ENCODE data around the gene GSTA4.

The GSTA4 gene, protein sequence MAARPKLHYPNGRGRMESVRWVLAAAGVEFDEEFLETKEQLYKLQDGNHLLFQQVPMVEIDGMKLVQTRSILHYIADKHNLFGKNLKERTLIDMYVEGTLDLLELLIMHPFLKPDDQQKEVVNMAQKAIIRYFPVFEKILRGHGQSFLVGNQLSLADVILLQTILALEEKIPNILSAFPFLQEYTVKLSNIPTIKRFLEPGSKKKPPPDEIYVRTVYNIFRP

DNA sequence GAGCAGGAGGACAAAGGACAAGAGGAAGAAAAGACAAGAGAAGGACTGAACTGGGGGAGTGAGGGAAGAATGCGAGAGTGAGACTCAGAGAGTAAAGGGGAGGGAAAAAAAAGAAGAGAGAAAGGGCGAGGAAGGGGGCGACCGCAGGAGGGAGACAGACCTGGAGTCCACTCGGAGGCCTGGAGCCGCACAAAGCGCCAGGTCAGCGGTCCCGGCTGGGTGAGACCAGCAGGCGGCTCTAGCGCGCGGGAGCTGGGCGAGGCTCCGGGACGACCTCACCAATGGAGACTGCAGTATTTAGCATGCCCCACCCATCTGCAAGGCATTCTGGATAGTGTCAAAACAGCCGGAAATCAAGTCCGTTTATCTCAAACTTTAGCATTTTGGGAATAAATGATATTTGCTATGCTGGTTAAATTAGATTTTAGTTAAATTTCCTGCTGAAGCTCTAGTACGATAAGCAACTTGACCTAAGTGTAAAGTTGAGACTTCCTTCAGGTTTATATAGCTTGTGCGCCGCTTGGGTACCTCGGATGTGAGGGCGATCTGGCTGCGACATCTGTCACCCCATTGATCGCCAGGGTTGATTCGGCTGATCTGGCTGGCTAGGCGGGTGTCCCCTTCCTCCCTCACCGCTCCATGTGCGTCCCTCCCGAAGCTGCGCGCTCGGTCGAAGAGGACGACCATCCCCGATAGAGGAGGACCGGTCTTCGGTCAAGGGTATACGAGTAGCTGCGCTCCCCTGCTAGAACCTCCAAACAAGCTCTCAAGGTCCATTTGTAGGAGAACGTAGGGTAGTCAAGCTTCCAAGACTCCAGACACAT is at the start of gene GSTA4:
Gene GSTA4 (minus strand): TSS at position 196 of the 824 bp plus-strand sequence. CDS start 1,041 bp downstream, outside the sequence.
- peak; percentile 98 for DNase-seq (ENCODE audit: low read depth)

DNA sequence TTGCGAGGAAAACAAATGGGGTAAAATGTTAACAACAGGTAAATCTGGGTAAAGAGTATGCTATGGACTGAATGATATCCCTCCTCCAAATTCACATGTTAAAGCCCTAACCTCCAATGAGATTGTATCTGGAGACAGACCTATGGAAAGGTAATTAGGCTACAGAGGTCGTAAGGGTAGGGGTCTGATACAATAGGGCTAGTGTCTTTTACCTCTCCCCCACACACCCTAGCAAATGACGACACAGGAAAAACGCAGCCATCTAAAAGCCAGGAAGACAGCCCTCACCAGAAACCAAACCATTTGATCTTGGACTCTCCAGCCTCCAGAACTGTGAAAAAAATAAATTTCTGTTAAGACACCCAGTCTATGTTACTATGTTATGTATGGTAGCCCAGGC is 49.5 kb upstream of the GSTA4 start:
- DNase-seq (ENCODE audit: low read depth) = no peak

DNA sequence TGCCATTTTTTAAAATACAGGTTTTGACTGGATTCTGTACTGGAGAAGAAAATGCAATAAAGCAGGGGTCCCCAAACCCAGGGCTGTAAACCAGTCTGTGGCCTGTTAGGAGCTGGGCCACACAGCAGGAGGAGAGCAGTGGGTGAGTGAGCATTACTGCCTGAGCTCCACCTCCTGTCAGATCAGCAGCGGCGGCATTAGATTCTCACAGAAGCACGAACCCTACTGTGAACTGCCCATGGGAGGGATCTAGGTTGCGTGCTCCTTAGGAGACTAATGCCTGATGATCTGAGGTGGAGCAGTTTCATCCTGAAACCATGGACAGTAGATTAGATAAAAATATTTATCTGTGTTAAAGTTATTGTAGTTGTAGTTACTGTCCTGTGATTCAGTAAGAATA is 49.0 kb upstream of the GSTA4 start:
- DNase-seq (ENCODE audit: low read depth) = no peak

DNA sequence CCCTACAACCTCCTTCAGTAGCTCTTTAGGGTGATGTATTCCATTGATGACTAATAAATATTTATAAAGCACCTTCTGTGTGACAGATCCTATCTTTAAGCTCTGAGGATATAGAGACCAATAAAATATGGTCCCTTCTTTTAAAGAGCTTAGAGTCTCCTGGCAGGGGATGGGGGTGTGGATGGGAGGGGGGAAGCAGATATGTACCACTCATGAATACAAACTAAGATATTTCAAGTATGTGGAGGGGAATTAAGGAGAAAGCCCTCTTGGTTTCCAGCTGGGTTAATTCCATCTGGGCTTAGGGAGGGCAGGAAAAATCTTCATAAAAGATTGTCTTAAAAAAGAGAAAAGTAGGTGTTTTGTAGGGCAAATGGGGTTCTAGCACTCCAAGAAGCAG is 48.5 kb upstream of the GSTA4 start:
- DNase-seq (ENCODE audit: low read depth) = no peak

DNA sequence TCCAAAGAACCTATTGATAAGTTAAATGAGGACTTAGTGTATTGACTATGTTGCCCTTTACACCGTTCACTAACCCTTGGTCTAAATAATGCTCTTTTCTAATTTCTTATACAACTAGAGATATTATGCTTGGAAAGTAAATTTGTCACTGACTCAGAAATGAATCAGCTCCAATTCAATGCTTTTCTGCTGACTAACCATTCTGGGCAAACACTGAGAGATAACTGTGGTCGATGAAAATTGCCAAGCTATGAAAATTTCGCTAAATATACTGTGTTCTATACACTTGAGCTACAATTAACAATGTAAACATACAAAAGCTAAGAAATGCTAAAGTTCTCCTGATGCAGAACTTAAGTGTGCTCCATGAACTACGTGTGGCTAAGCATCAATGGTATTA is 47.0 kb upstream of the GSTA4 start:
- peak; percentile 88 for DNase-seq (ENCODE audit: low read depth)

DNA sequence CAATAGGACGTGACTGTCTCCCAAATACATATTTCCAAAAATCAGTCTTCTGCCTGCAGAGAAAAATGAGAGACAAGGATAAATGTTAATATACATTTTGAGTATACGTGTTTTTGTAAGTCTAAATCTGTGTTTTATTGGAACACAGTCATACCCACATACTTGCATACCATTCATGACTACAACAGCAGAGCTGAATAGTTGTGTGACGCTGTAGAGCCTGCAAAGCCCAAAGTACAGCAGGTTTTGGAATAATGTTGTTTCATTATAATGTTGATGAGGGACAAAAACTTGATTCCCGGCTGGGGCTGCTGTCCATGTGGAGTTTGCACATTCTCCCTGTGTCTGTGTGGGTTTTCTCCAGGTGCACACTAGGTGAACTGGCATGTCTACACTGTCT is 46.3 kb upstream of the GSTA4 start:
- DNase-seq (ENCODE audit: low read depth) = no peak

DNA sequence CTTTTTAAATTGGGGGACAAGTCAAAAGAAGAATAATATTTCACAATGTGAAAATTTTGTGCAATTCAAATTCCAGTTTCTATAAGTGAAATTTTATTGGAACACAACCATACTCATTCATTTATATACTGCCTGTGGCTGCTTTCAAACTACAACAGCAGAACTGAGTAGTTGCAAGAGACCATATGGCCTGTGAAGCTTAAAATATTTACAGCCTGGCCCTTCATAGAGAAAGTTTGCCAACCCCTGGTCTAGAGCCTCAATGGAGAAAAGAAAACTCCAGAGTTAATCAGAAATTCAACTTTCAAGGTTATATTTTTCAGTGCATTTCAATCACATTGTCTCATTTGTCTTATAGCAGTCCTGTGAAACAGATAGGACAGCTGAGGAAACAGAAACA is 43.5 kb upstream of the GSTA4 start:
- DNase-seq (ENCODE audit: low read depth) = no peak

DNA sequence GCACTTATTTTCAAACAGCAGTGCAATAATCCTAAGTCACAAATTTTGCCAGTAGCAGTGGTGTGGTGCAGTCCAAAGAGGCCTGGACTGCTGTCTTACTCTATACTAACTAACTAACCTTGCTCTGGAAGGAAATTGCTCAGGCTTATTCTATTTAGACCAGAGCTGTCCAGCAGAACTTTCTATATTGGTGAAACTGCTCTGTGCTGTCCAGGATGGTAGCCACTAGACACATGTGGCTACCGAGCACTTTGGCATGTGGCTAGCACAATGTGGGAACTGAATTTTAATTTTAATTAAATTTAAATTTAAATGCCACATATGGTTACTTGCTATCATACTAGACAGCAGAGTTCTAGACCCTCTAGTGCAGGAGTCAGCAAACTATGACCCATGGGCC is 43.1 kb upstream of the GSTA4 start:
- DNase-seq (ENCODE audit: low read depth) = no peak

DNA sequence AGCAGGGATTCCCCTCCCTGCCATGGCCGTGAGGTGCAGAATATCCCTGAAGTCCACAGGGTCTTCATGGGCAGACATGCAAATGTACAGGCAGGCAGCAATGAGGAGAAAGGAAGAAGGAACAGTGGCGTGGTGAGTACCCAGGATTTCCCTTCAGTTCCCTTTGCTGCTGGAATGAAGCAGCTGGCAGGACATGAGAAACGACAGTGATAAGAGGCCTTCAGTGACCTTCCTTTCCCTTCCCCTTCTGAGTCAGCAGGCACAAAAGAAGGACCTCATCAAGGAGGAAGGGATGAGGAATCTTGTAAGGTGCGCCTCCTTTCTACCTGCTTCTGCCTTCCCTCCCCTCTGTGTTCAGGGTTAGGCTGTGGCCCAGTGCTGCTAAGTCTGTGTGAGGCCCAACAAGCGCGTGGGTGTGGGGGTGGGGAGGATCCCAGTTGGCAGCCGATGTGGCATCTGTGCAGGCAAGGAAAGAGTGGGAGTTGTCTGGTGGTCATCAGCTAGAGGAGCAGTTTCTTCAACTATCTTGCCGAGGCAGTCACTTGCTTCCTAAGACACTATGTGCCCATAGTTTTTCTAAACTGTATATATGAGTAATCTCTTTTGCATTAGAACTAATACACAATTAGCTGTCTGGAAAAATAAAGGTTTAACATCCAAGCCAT is 40.6 kb upstream of the GSTA4 start:
- no peak for DNase-seq (ENCODE audit: low read depth)

DNA sequence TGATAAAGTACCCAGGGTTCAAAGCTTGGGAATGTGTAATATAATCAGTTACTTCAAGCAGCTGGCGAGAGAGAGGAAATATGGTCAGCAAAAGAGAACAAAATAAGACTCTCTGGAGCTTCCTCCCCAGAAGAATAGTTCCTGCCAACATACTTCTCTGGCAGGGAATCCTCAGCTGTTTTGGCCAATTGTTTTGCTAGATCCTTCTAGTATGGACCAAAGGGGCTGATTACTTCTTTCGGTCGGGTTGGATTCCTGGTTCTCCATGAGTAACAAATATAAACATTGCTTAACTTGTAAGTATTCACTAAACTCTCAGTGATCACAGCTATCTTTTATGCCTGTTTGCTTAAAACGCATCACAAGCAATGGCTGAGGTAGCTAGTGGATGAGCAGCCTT is 38.7 kb upstream of the GSTA4 start:
- no peak for DNase-seq (ENCODE audit: low read depth)

DNA sequence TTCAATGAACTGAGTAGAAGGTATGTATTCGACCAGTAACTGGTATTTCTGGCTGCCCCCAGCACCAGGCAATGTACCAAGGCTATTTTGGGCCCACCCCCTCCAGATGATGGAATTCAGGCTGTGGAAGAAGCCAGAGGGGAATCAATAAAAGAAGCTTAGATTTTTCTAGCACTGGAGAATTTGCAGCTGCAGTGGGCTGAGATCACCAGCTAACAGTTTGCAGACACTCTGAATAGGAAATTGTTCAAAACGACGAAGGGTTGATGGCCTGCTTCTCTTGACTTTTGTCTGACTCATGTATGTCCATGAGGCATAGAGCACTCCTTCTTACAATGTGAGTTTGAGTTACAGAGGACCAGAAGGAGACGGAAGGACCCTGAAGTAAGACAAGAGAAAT is 37.8 kb upstream of the GSTA4 start:
- no peak for DNase-seq (ENCODE audit: low read depth)

DNA sequence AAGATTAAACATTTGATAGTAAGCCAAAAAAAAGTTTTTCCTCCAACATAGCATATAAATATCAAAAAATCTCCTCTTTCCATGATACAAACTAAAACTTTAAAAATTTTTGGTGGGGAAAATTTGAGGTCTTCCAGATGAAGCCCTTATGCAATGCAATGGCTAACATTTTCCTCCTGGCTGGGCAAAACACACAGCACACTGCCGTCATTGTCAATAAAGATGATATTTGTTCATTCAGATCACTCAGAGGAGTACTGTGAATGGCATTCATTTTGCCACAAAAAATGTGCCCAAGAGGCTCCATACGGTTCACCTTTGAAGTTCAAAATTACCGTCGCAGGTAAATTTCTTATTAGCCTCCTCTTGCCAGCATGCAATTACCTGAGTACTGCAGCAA is 36.2 kb upstream of the GSTA4 start:
- no peak for DNase-seq (ENCODE audit: low read depth)

DNA sequence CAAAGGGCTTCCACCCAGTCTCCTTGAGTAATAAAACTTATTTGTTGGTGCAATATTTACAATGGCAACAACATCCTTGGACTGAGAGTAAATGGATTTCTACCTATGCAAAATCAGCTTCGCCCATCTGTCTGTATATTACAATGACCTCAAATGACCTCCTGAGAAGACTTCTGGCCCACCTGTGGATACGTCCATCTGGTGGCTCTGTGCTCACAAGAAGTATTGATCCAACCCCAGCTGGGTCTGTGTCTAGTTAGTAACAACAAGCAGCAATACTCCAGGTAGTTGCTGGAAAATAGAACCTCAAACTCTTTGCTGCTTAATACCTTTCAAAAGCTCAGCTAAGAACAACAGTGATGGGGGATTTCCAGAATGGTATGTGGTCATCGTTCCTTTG is 34.7 kb upstream of the GSTA4 start:
- DNase-seq (ENCODE audit: low read depth) = no peak

DNA sequence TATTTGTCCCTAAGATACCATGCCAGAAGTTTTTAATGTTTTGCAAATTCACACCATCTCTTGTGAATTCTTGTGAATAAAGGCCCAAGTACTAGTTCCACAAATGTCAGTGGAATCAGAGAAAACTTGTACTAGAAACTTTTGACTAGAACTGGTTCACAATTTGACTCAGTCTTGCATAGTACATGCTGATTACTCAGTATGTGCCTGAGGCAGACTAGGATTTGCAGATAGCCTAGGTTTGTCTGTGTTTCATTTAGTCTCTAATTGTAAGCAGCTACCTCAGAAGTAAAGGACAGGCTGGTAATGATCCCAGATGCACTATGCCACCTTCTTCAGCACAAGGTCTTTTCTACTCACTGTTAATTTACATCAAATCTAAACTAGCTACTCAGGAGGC is 34.2 kb upstream of the GSTA4 start:
- no peak for DNase-seq (ENCODE audit: low read depth)

DNA sequence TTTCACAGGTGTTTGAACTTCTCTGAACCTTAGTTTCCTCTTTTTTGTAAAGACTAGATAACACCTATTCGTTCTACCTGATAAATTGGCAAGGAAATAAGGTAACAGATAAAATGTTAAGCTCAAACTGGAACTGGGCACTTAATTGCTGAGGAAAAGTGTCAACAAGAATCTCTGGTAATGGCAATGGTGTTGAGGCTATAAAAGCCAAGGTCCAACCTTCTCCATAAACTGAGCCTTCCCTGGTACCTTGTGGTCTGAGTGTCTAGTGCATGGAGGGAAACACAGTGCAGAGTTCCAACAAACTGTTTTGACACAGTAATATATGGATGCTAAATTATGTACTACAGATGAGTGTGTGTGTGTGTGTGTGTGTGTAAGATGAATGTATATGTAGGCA is 33.4 kb upstream of the GSTA4 start:
- no peak for DNase-seq (ENCODE audit: low read depth)

DNA sequence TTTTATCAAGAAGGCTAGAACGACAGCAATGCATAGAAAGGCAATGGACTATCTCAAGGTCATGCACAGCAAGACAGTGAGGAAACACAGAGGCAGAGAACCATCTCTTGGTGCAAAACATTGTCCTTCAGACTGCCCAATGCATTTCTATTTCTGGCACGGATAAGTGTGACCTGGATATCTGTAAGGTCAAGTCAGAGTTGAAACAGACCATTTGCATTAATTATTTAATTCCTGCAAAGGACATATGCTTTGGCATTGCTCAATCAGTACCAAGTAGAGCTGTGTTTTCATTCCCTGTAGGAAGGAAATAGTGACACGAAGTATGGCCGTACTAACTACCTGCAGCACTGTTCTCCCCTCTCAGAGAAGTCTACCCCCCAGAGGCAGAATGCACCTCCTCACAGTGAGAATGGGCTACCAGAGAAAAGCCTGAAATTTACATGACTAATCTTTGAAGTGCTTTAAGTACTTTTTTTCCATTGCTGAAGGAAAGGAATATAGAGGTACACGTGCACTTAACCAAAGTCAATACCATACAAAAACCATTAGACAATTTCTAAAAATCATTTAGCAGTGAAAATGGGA is 32.1 kb upstream of the GSTA4 start:
- DNase-seq (ENCODE audit: low read depth) = no peak

DNA sequence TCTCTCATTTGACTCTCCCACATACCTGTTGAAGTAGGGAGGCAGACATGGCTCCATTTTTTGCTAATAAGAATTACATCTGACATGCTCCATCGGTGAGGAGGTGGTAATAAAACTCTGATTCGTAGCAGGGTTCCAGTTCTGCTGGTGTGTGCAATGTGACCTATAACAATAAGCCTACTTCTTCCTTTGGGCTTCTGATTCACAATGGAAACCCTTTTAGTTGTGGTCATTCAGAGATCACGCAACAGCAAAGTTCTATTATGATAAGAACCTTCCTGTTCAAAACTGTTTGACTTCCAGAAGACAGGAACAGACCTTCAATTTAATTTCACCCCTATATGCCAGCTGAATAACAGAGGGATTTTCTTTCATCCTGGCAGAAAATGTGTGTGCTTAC is 31.4 kb upstream of the GSTA4 start:
- no peak for DNase-seq (ENCODE audit: low read depth)

DNA sequence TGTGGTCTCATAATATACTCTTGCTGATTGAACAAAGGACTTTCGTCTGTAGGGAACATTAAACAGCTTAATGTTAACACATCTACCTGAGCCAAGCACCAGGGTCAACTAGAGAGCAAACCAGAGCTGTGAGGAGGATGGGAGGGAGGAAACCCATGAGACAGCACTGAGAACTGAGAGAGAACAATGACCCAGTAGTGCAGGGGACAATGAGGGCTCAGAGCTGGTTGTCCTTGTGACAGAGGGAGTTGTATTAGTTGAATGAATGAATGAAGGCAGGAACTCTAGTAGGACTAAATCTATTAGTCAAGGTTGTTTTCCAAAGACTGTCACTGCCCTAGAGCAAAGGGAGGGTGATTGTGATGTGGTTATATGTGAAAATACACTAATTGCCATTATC is 28.2 kb upstream of the GSTA4 start:
- no peak for DNase-seq (ENCODE audit: low read depth)

DNA sequence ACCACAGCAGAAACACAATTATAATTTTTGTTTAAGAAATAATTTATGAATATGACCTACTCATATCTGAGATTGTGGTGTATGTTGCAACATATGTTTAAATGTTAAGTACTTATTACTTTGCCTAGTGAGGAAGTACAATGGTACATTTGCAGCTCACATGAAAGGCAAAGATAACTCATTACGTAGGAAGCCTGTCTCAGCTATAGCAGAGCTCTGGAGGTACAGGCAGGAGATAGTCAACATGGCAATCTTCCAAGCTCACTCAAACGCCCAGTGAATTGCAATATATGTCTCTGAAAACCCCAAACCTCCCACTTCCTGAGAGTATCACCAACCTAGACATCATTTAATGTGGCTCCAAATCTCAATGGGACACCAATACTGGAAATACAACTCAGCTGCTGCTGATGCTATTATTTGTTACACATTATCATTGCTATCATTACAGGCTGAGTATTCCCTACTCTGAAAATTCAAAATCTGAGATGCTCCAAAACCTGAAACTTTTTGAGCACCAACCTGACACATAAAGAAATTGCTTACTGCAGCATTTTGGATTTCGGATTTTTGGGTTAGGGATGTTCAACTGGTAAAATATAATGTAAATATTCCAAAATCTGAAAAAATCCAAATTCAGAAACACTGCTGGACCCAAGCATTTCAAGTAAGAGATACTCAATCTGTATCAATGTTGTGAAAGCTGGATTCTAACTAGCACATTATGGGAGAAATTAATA is 25.1 kb upstream of the GSTA4 start:
- no peak for DNase-seq (ENCODE audit: low read depth)

DNA sequence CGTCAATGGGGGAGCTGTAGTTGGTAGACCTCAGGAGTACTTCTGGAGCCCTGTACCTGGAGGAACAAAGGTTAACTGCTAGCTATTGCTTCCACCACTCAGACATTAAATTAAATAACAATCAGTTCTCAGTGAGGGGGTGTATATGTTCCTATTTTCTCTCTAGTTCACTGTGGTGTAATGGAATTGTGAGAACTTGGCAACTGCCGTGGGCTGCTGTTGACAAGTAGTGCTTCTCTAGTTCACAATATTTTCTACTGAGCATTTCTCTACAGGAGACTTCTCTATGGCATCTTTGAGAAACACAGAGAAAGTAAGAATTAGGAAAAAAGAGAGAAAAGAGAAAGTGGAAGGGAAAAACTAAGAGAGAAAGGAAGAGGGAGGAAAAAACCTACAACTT is 23.4 kb upstream of the GSTA4 start:
- no peak for DNase-seq (ENCODE audit: low read depth)

DNA sequence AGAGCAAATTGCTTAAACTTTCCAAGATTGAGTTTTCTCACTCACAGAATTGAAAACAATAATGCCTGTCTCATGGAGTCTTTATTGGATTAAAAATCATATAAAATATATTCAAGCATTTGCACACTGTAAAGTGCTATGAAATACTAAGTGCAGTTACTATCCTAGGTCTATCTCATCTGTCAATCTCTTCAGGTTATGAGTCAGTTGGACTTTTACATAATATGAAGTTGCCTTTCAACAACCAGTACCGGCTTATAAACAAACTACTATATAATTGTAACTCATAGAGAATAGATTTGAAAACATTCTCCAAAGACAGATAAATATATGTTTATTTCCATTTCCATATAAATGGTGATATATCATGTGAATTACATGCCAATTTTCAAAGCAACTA is 20.4 kb upstream of the GSTA4 start:
- DNase-seq (ENCODE audit: low read depth) = no peak

DNA sequence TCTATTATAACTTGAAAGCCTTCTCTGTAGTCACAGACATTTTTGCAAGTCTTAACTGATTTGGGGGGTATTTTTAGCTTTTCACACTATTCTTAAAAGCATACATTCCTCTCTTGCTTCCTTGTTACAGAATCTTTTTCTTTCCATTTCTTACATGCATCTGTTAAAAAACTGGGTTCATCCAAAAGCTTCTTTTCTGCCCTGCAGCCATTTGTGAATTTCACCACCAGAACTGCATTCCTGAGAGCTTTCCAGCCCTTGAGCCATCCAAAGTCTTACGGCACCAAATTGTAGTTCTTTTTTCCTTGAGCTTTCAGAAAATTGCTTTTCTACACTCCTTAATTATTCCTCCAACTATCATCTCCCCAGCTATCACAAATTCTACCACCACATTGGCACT is 19.7 kb upstream of the GSTA4 start:
- DNase-seq (ENCODE audit: low read depth) = no peak
